ENCODE results near the gene IRF1. TPM values are rescaled to one million over a fixed set of nuclear protein-coding genes. Genes with fewer than 3 reads are reported as not detected.

The IRF1 gene, protein sequence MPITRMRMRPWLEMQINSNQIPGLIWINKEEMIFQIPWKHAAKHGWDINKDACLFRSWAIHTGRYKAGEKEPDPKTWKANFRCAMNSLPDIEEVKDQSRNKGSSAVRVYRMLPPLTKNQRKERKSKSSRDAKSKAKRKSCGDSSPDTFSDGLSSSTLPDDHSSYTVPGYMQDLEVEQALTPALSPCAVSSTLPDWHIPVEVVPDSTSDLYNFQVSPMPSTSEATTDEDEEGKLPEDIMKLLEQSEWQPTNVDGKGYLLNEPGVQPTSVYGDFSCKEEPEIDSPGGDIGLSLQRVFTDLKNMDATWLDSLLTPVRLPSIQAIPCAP
- total RNA-seq (100 to 1,000 TPM; 118 to 632 (median 549) TPM), polyA plus RNA-seq (100 to 1,000 TPM; 148 to 174 TPM), total RNA-seq (2,440 reads per million, percentile 100 among the genes with 10 or more reads in this experiment)

DNA sequence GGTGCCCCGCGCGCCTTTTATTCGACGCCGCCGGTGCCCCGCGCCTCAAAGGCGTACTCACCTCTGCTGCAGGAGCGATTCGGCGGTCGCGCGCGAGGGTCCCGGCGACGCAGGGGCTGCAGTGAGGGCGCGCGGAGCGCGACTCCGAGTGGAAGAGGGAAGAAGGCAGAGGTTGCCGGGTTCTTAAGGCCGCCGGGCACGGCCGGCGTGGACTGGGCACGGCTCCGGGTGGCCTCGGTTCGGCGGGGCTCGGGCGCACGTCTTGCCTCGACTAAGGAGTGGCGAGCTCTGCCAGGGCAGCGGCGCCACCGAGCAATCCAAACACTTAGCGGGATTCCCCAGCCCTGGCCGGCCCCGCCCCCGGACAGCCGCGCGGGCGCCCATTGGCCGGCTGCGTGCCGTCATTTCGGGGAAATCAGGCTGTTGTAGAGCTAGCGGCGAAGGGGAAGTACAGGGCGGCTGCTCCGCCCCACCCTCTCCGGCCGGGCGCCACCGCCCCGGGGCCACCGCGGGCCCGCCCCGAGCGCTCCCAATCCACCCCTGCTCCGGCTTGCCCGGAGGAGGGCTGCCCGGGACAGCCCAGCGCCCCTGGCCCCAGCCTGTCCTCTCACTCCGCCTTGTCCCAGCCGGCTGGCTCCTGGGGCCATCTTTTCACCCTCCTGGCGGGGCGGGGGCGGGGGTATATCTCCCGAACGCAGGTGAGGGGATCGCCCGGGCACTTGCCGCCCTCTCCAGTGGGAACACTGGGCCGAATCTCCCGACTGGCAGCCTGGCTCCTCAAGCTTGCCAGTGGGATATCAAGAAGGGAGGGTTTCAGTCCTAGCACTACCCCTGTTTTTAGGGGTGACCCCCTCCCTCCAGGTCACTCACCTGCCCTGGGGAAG, at the start of gene IRF1:
IRF1 (minus strand) TSS at position 290 of the 884 bp plus-strand sequence. CDS start 1,295 bp downstream, outside the sequence.
- peak; percentile 97 to 100 (median 99) for DNase-seq
- Histone ChIP-seq H3K36me3 (ENCODE audit: control insufficient read depth in 2 of 3, insufficient read depth in 3 of 3, low read length in 3 of 3) (peaks cover 31 to 47% (median 41%) of the 10 kb centered on the region in 3 experiments), H3K4me3 (ENCODE audit: low read length) (peak within 1 kb of the TSS; percentile 78), H3K27ac (ENCODE audit: low read depth, low read length) (peak within 1 kb of the TSS; percentile 99), H3K4me1 (ENCODE audit: control insufficient read depth in 2 of 2, insufficient read depth in 2 of 2, low read length in 2 of 2) (peaks cover 59 to 65% of the 10 kb centered on the region in 2 donors), H3K9me3 (ENCODE audit: control insufficient read depth in 2 of 3, low read length in 3 of 3) (no peaks in the 10 kb centered on the region), H3K27me3 (ENCODE audit: control insufficient read depth in 2 of 2, insufficient read depth in 2 of 2, low read length in 2 of 2) (no peaks in the 10 kb centered on the region)
- H3K4me3 Mint-ChIP-seq, result peak within 1 kb of the TSS; percentile 92 to 98 (median 95)
- H3K36me3 Mint-ChIP-seq, result peaks cover 14 to 45% (median 32%) of the 10 kb centered on the region in 5 donors
- H3K9me3 Mint-ChIP-seq, result peaks cover 0 to 2% (median 0%) of the 10 kb centered on the region in 11 donors
- H3K4me1 Mint-ChIP-seq, result peaks cover 52 to 78% (median 71%) of the 10 kb centered on the region in 7 donors
- H3K27ac Mint-ChIP-seq, result peak within 1 kb of the TSS; percentile 93 to 99 (median 96)
- CTCF ChIA-PET, result interaction anchor here (1.0 to 6.6 kb wide), 19 partner anchors 11 to 392 kb away, joined by 3 to 46 read pairs (median 12); no protein-coding TSS in a partner anchor
- H3K27me3 Mint-ChIP-seq, result peaks cover 0 to 2% (median 0%) of the 10 kb centered on the region in 5 donors
- intact Hi-C loops (cut with micrococcal nuclease), result loop anchor here (1.0 to 10.0 kb wide), 21 partner anchors 10 to 1884 kb away; partner anchors contain the start of genes AFF4 (in 1 of the 2), GDF9 (in 1 of the 2), HSPA4 (in 1 of the 2) and IL3 (in 1 of the 2)
- POLR2A ChIA-PET, result interaction anchor here (0.7 to 17.6 kb wide), 23 partner anchors 8 to 257 kb away, joined by 3 to 268 read pairs (median 37); partner anchors contain the start of genes CCNI2 and SLC22A5
- peak; percentile 89 for ATAC-seq

DNA sequence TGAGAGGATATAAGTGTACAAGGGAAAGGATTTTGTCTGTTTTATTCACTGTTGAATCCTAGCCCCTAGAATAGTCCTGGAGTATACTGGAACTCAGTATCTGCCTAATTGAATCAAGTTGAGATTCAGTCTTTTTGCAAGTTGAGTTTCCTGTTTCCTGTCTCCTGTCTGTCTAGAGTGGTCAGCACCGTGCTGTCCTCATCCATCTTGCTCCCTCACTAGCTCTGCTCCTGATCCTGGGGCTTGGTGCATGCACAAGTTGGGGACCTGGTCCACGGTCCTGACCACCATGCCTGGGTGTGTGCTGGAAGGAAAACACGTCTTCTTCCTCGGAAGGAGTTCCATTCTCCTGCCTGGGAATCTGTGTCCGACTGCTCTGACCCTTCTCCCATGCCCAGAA, 49.6 kb upstream of the IRF1 start:
- peak overlapping the region in 1 of 9 donors; percentile 5 for H3K27ac Mint-ChIP-seq
- H3K4me1 Mint-ChIP-seq, result peaks cover 0 to 26% (median 0%) of the 10 kb centered on the region in 7 donors
- POLR2A ChIA-PET, result no interaction called here
- intact Hi-C loops (cut with micrococcal nuclease), result no loop called here
- no peaks in the 10 kb centered on the region for H3K9me3 Mint-ChIP-seq
- CTCF ChIA-PET, result no interaction called here
- Histone ChIP-seq H3K4me1 (ENCODE audit: control insufficient read depth in 2 of 2, insufficient read depth in 2 of 2, low read length in 2 of 2) (no peaks in the 10 kb centered on the region), H3K9me3 (ENCODE audit: control insufficient read depth in 2 of 3, low read length in 3 of 3) (no peaks in the 10 kb centered on the region), H3K27me3 (ENCODE audit: control insufficient read depth in 2 of 2, insufficient read depth in 2 of 2, low read length in 2 of 2) (no peaks in the 10 kb centered on the region), H3K27ac (ENCODE audit: low read depth, low read length) (no peak overlapping the region), H3K4me3 (ENCODE audit: low read length) (no peak overlapping the region), H3K36me3 (ENCODE audit: control insufficient read depth in 2 of 3, insufficient read depth in 3 of 3, low read length in 3 of 3) (no peaks in the 10 kb centered on the region)
- DNase-seq (no peak), ATAC-seq (no peak)
- H3K27me3 Mint-ChIP-seq, result peaks cover 0 to 16% (median 13%) of the 10 kb centered on the region in 5 donors
- peaks cover 0 to 2% (median 0%) of the 10 kb centered on the region in 5 donors for H3K36me3 Mint-ChIP-seq
- H3K4me3 Mint-ChIP-seq, result no peak overlapping the region

DNA sequence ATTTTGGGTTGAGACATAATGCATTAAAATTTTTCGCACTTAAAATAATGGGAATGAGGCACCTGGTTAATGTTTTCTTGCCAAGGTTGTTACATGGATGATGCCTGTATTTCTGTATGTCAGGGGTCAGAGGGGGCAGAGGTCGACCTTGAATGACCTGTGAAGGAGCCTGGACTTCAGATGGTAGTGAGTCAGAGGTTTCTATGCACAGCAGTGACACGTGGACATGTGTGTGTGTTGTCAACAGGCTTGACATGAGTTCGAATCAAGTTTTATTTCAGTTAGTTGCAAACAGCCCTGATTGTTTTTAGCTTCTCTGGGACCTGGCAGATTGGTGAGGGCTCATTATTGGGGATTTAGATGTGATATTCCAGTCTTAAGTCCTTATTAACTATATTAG, 49.1 kb upstream of the IRF1 start:
- no peak overlapping the region for H3K27ac Mint-ChIP-seq
- Histone ChIP-seq H3K4me3 (ENCODE audit: low read length) (no peak overlapping the region), H3K9me3 (ENCODE audit: control insufficient read depth in 2 of 3, low read length in 3 of 3) (no peaks in the 10 kb centered on the region), H3K27ac (ENCODE audit: low read depth, low read length) (no peak overlapping the region), H3K27me3 (ENCODE audit: control insufficient read depth in 2 of 2, insufficient read depth in 2 of 2, low read length in 2 of 2) (no peaks in the 10 kb centered on the region), H3K4me1 (ENCODE audit: control insufficient read depth in 2 of 2, insufficient read depth in 2 of 2, low read length in 2 of 2) (no peaks in the 10 kb centered on the region), H3K36me3 (ENCODE audit: control insufficient read depth in 2 of 3, insufficient read depth in 3 of 3, low read length in 3 of 3) (no peaks in the 10 kb centered on the region)
- ChIA-PET CTCF (no interaction called here), POLR2A (no interaction called here)
- DNase-seq (no peak), ATAC-seq (no peak)
- peaks cover 0 to 2% (median 0%) of the 10 kb centered on the region in 5 donors for H3K36me3 Mint-ChIP-seq
- peaks cover 0 to 20% (median 15%) of the 10 kb centered on the region in 5 donors for H3K27me3 Mint-ChIP-seq
- peaks cover 0 to 23% (median 0%) of the 10 kb centered on the region in 7 donors for H3K4me1 Mint-ChIP-seq
- no peaks in the 10 kb centered on the region for H3K9me3 Mint-ChIP-seq
- intact Hi-C loops (cut with micrococcal nuclease), result no loop called here
- H3K4me3 Mint-ChIP-seq, result no peak overlapping the region

DNA sequence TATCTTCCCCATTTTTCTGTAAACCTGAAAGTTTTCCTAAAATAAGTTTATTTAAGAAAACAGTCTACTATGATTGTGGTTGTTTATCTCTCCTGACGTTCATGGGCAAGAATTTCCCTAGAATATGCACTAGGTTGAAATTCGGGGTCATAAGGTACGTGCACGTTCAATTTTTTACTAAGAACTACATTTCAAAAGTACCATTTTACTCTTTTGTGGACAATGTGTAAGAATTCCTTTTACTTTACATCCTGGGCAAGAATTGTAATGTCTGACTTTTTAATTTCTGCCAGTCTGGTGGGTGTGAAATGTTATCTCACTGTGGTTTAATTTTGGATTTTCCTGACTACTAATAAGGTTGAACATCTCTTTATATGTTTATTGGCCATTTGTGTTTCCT, 40.4 kb upstream of the IRF1 start:
- Mint-ChIP-seq H3K9me3 (no peaks in the 10 kb centered on the region), H3K27me3 (peaks cover 0 to 27% (median 18%) of the 10 kb centered on the region in 5 donors), H3K27ac (no peak overlapping the region), H3K36me3 (peaks cover 0 to 3% (median 0%) of the 10 kb centered on the region in 5 donors), H3K4me3 (no peak overlapping the region), H3K4me1 (peaks cover 12 to 31% (median 13%) of the 10 kb centered on the region in 7 donors)
- ATAC-seq, result no peak
- no peak for DNase-seq
- no peak overlapping the region for H3K27ac ChIP-seq (ENCODE audit: low read depth, low read length)
- H3K27me3 ChIP-seq (ENCODE audit: control insufficient read depth in 2 of 2, insufficient read depth in 2 of 2, low read length in 2 of 2), result no peaks in the 10 kb centered on the region
- H3K36me3 ChIP-seq (ENCODE audit: control insufficient read depth in 2 of 3, insufficient read depth in 3 of 3, low read length in 3 of 3), result no peaks in the 10 kb centered on the region
- peaks cover 4% of the 10 kb centered on the region in 2 donors for H3K4me1 ChIP-seq (ENCODE audit: control insufficient read depth in 2 of 2, insufficient read depth in 2 of 2, low read length in 2 of 2)
- ChIA-PET POLR2A (interaction anchor here (0.7 kb wide), 1 partner anchor 24 kb away, joined by 3 read pairs; no protein-coding TSS in a partner anchor), CTCF (interaction anchor here (0.7 kb wide), 1 partner anchor 21 kb away, joined by 3 read pairs; no protein-coding TSS in a partner anchor)
- no peak overlapping the region for H3K4me3 ChIP-seq (ENCODE audit: low read length)
- intact Hi-C loops (cut with micrococcal nuclease), result no loop called here
- H3K9me3 ChIP-seq (ENCODE audit: control insufficient read depth in 2 of 3, low read length in 3 of 3), result no peaks in the 10 kb centered on the region

DNA sequence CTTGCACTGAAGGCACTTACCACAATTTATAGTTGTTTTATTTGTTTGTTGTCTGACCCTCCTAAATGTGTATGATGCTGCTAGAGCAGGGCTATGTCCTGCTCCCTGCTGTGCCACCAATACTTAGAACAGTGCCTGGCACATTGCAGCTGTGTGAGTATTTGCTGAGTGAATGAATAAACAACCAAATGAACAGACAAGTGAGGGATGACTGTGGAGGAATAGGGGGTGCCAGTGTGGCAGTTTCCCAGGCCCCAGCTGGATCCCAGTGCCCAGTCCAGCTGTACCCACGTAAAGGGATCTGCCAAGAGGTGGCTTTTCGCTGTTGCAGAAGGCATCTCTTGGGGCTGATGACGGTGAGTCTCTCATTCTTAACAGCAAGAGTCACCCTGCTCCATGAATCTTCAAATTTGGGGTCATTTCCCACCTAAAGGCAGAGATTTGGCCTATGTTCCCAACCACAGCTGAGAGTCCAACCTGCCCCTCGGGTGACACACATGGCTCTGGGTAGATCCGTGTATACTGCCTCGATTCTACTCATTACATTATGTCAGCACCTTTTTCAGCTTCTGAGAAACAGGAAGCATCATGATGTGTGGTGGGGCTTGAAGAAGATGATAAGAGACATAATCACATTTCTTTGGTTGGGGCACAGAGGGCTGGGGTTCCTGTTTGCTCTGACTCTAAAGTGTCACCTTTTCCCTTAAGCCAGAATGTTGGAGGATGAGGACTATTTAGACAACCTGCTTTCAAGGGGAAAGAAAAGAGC, 38.5 kb upstream of the IRF1 start:
- Histone ChIP-seq H3K36me3 (ENCODE audit: control insufficient read depth in 2 of 3, insufficient read depth in 3 of 3, low read length in 3 of 3) (no peaks in the 10 kb centered on the region), H3K27me3 (ENCODE audit: control insufficient read depth in 2 of 2, insufficient read depth in 2 of 2, low read length in 2 of 2) (no peaks in the 10 kb centered on the region), H3K4me3 (ENCODE audit: low read length) (no peak overlapping the region), H3K4me1 (ENCODE audit: control insufficient read depth in 2 of 2, insufficient read depth in 2 of 2, low read length in 2 of 2) (peaks cover 4% of the 10 kb centered on the region in 2 donors), H3K9me3 (ENCODE audit: control insufficient read depth in 2 of 3, low read length in 3 of 3) (no peaks in the 10 kb centered on the region), H3K27ac (ENCODE audit: low read depth, low read length) (no peak overlapping the region)
- POLR2A ChIA-PET, result no interaction called here
- Mint-ChIP-seq H3K4me1 (peaks cover 12 to 49% (median 16%) of the 10 kb centered on the region in 7 donors), H3K27ac (peak overlapping the region in 1 of 9 donors; percentile 73), H3K9me3 (no peaks in the 10 kb centered on the region), H3K36me3 (peaks cover 0 to 3% (median 0%) of the 10 kb centered on the region in 5 donors), H3K4me3 (peak overlapping the region in 2 of 10 donors; percentile 28 to 39), H3K27me3 (peaks cover 0 to 12% (median 7%) of the 10 kb centered on the region in 5 donors)
- CTCF ChIA-PET, result interaction anchor here (0.8 kb wide), 1 partner anchor 965 kb away, joined by 11 read pairs; no protein-coding TSS in a partner anchor
- DNase-seq, result peak in 1 of 9 donors; percentile 14
- peak; percentile 72 for ATAC-seq
- intact Hi-C loops (cut with micrococcal nuclease), result loop anchor here (5.0 to 10.0 kb wide), 5 partner anchors 48 to 356 kb away; no protein-coding TSS in a partner anchor

All from naive thymus-derived CD4-positive, alpha-beta T cell (primary cell).